ENCODE data around the gene CENPA.

DNA sequence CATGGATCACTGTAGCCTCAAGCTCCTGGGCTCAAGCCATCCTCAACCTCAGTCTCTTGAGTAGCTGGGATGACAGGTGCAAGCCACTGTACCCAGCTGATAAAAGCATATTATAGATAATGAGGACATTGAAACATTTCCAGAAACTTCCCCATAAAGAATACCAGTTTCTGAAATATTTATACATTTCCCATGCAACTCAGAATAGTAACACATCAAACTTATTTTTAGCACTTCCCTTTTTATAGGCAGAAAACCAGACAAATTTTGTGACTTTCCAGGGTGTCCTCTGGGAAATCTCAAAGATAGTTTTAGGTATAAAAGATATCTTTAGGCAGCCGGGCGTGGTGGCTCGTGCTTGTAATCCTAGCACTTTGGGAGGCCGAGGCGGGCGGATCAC, 37.0 kb downstream of the CENPA start:
- no peak for TF ChIP-seq CTCF (IDR thresholded peaks at IDR 0.05 in 8 of 11, conservative IDR thresholded peaks at IDR 0.05 in 3 of 11)
- no peak for TF ChIP-seq POLR2A (IDR thresholded peaks at IDR 0.05)
- TF ChIP-seq POLR2AphosphoS5 (IDR thresholded peaks at IDR 0.05) = no peak
